Naive thymus-derived CD4-positive, alpha-beta T cell (primary cell): ENCODE measurements around the gene TMEM176B. TPM values are rescaled to one million over a fixed set of nuclear protein-coding genes. Genes with fewer than 3 reads are reported as not detected.
A peak's percentile ranks its signal among the peaks of the same experiment; 100 is the strongest.

Experiments
- ATAC-seq: fragments of 150-1000 bp; cut with Tn5 transposase; 2 replicates; pipeline ENCODE4 v1.10.0; 2021; ENCODE audit warnings: mild to moderate bottlenecking, moderate library complexity
- CTCF ChIA-PET: fragments of 350-600 bp; sonication (Branson Sonifier 250); formaldehyde crosslinking; loops from one replicate; lab custom pipeline; 2021; ENCODE audit warnings: antibody characterized with exemption; lab: Charles Lee
- POLR2A ChIA-PET: fragments of 350-600 bp; sonication (Branson Sonifier 250); formaldehyde crosslinking; loops from one replicate; lab custom pipeline; 2021; ENCODE audit warnings: antibody characterized with exemption, inconsistent platforms; lab: Charles Lee
- DNase-seq, 9 donors: peaks; one replicate each; pipeline versions ENCODE4 v3.0.0 to v3.0.0-alpha.2; 2020 to 2022; ENCODE audit warnings: mixed read lengths in 1 of 9
- H3K27ac ChIP-seq: one replicate; pipeline ENCODE4 v1.7.0; 2013; ENCODE audit warnings: mild to moderate bottlenecking, low read depth, low read length, moderate library complexity
- H3K27me3 ChIP-seq, 2 donors: one replicate each; pipeline ENCODE4 v1.7.0; 2013; ENCODE audit warnings: low read length in 2 of 2, mild to moderate bottlenecking in 2 of 2, moderate library complexity in 2 of 2; ENCODE audit not compliant: control insufficient read depth in 2 of 2, insufficient read depth in 2 of 2
- H3K36me3 ChIP-seq, 3 experiments: 1 replicate in 2 of 3; 2 replicates in 1 of 3; pipeline ENCODE4 v1.7.0; 2013; ENCODE audit warnings: low read length in 3 of 3, mild to moderate bottlenecking in 3 of 3, moderate library complexity in 1 of 3; ENCODE audit not compliant: insufficient read depth in 3 of 3, control insufficient read depth in 2 of 3
- H3K4me1 ChIP-seq, 2 donors: one replicate each; pipeline ENCODE4 v1.7.0; 2013; ENCODE audit warnings: low read length in 2 of 2, mild to moderate bottlenecking in 2 of 2, moderate library complexity in 1 of 2; ENCODE audit not compliant: control insufficient read depth in 2 of 2, insufficient read depth in 2 of 2
- H3K4me3 ChIP-seq: 2 replicates; pipeline ENCODE4 v1.7.0; 2013; ENCODE audit warnings: mild to moderate bottlenecking, low read length
- H3K9me3 ChIP-seq, 3 experiments: 1 replicate in 2 of 3; 2 replicates in 1 of 3; pipeline ENCODE4 v1.7.0; 2013; ENCODE audit warnings: low read length in 3 of 3; ENCODE audit not compliant: control insufficient read depth in 2 of 3
- H3K27ac Mint-ChIP-seq, 9 donors: one replicate each; pipeline ENCODE4 v1.8.0; 2020 to 2022; ENCODE audit warnings: mixed read lengths in 9 of 9, mild to moderate bottlenecking in 8 of 9, moderate library complexity in 5 of 9, inconsistent platforms in 2 of 9
- H3K27me3 Mint-ChIP-seq, 5 donors: one replicate each; pipeline ENCODE4 v1.8.0; 2021 to 2022; ENCODE audit warnings: mixed read lengths in 5 of 5, mild to moderate bottlenecking in 1 of 5
- H3K36me3 Mint-ChIP-seq, 5 donors: one replicate each; pipeline ENCODE4 v1.8.0; 2020 to 2022; ENCODE audit warnings: mixed read lengths in 5 of 5, mild to moderate bottlenecking in 3 of 5, inconsistent platforms in 1 of 5
- H3K4me1 Mint-ChIP-seq, 7 donors: one replicate each; pipeline ENCODE4 v1.8.0; 2020 to 2022; ENCODE audit warnings: mixed read lengths in 7 of 7, mild to moderate bottlenecking in 3 of 7, inconsistent platforms in 1 of 7
- H3K4me3 Mint-ChIP-seq, 10 donors: one replicate each; pipeline ENCODE4 v1.8.0; 2020 to 2022; ENCODE audit warnings: mild to moderate bottlenecking in 10 of 10, mixed read lengths in 10 of 10, moderate library complexity in 6 of 10, inconsistent platforms in 2 of 10
- H3K9me3 Mint-ChIP-seq, 11 donors: one replicate each; pipeline ENCODE4 v1.8.0; 2020 to 2022; ENCODE audit warnings: mixed read lengths in 11 of 11, mild to moderate bottlenecking in 4 of 11, inconsistent platforms in 1 of 11, moderate library complexity in 1 of 11
- intact Hi-C, 2 donors: fragments of 100-400 bp; cut with micrococcal nuclease; formaldehyde crosslinking; loops; one replicate each; pipeline ENCODE4 v1.15.1; 2023
- polyA plus RNA-seq, 2 donors: library from polyadenylated mRNA; unstranded; fragments of 300-500 nt; fragmentation: Illumina TruSeq; gene quantifications; one replicate each; pipeline ENCODE4 v1.2.3, GENCODE V29; 2021
- total RNA-seq, 6 experiments: library from RNA in 5 of 6; stranded (reverse) in 5 of 6; gene quantifications; 1 replicate in 5 of 6; 2 replicates in 1 of 6; pipeline ENCODE4 v1.2.3 and lab custom pipeline; 2021 to 2026

The TMEM176B gene
- total and polyA plus RNA-seq, 7 experiments from 2014 or later: 0.53 to 7.1 (median 2.4) TPM; not detected in 3

DNA sequence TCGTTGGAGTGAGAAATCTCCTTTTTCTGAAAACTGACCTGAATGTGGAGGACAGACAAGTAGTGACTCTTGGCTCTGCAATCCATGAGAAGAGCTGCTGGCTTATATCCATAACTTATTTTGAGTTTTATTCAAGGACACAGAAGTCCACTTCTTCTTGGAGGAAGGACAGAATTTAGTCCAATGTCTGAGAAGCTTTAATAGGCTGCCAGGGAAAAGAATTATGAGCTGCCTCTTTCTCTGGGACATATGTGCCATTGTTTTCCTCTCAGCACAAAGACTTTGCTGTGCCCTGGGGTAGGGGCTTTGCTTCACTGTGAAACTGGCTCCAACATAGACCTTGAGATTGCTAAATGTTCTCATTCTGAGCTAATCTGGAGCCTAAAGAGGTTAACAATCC is 31.7 kb upstream of the TMEM176B start:
- CTCF ChIA-PET: no interaction called here
- Mint-ChIP-seq H3K9me3 (no peaks in the 10 kb centered on the region), H3K4me1 (no peaks in the 10 kb centered on the region), H3K4me3 (no peak overlapping the region), H3K36me3 (no peaks in the 10 kb centered on the region), H3K27me3 (peaks cover 24 to 46% (median 33%) of the 10 kb centered on the region in 5 donors), H3K27ac (no peak overlapping the region)
- ATAC-seq (no peak), DNase-seq (no peak)
- intact Hi-C loops: no loop called here
- POLR2A ChIA-PET: no interaction called here
- Histone ChIP-seq H3K9me3 (no peaks in the 10 kb centered on the region), H3K36me3 (no peaks in the 10 kb centered on the region), H3K4me1 (no peaks in the 10 kb centered on the region), H3K27ac (no peak overlapping the region), H3K4me3 (no peak overlapping the region), H3K27me3 (no peaks in the 10 kb centered on the region)

DNA sequence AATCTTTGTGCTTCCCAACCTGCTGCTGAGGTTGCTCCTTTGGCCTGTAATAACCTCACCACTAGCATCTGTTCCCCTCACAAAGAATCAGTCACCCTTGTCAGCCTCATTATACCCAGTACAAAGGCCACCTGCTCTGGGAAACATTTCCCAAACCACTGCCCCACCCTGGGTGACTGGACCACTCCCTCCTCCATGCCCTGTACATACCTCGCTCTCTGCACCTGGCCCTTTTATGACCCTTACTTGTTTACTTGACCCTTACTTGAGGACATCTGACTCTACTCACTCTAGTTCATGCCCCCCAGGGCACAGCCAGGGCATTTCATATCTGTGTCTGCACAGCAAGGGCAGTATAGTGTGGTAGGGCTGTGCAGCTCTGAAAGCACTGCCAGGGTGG is 30.8 kb upstream of the TMEM176B start:
- no peaks in the 10 kb centered on the region for H3K36me3 ChIP-seq
- no peaks in the 10 kb centered on the region for H3K4me1 ChIP-seq
- intact Hi-C loops: no loop called here
- Mint-ChIP-seq H3K27me3 (peaks cover 28 to 53% (median 37%) of the 10 kb centered on the region in 5 donors), H3K27ac (peak overlapping the region in 1 of 9 donors; percentile 17), H3K36me3 (no peaks in the 10 kb centered on the region), H3K9me3 (no peaks in the 10 kb centered on the region), H3K4me1 (no peaks in the 10 kb centered on the region), H3K4me3 (no peak overlapping the region)
- ChIA-PET CTCF (no interaction called here), POLR2A (no interaction called here)
- ATAC-seq (no peak), DNase-seq (no peak)
- H3K4me3 ChIP-seq: no peak overlapping the region
- no peak overlapping the region for H3K27ac ChIP-seq
- H3K9me3 ChIP-seq: no peaks in the 10 kb centered on the region
- H3K27me3 ChIP-seq: no peaks in the 10 kb centered on the region

DNA sequence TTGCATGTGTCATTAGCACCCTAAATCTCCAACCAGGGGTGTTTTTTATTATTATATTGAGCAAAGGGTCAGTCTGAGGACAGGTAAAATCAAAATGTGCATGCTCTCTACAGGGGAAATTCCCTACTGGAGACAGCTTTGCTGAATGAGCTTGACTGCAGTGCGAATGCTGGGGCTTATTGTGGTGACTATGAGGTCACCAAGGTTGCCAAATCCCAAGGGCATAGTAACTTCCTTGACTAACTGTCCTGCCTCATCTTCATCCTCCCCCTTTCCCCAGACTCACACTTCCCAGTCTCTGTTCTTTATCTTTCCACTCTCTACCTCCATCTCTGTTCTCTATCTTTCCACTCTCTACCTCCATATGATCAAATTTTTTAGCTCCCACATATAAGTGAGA is 29.3 kb upstream of the TMEM176B start:
- no peaks in the 10 kb centered on the region for H3K36me3 Mint-ChIP-seq
- POLR2A ChIA-PET: no interaction called here
- H3K27ac ChIP-seq: no peak overlapping the region
- H3K4me3 ChIP-seq: no peak overlapping the region
- no peak overlapping the region for H3K4me3 Mint-ChIP-seq
- H3K4me1 ChIP-seq: no peaks in the 10 kb centered on the region
- no peaks in the 10 kb centered on the region for H3K9me3 Mint-ChIP-seq
- CTCF ChIA-PET: no interaction called here
- no peaks in the 10 kb centered on the region for H3K27me3 ChIP-seq
- H3K4me1 Mint-ChIP-seq: no peaks in the 10 kb centered on the region
- no peaks in the 10 kb centered on the region for H3K36me3 ChIP-seq
- H3K9me3 ChIP-seq: no peaks in the 10 kb centered on the region
- peaks cover 28 to 58% (median 39%) of the 10 kb centered on the region in 5 donors for H3K27me3 Mint-ChIP-seq
- intact Hi-C loops: no loop called here
- DNase-seq: no peak
- no peak overlapping the region for H3K27ac Mint-ChIP-seq
- ATAC-seq: no peak

DNA sequence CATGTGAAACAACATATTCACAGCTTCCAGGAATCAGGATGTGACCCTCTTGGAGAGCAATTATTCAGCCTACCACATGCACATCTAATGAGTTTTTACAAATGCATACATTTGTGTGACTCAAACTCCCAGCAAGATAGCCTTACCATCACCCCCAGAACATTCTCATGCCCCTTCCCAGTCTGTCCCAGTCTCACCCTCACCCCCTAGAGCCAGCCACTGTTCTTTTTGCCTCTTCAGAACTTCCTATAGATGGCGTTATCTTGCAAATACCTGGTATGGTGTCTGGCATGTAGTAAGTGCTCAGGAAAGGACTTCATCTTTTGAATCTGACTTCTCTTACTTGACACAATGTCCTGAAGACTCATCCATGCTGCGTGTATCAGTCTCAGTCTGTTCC is 28.2 kb upstream of the TMEM176B start:
- ChIA-PET POLR2A (interaction anchor here (0.6 kb wide), 1 partner anchor 134 kb away, joined by 3 read pairs; no protein-coding TSS in a partner anchor), CTCF (no interaction called here)
- no peaks in the 10 kb centered on the region for H3K4me1 Mint-ChIP-seq
- Histone ChIP-seq H3K27ac (no peak overlapping the region), H3K9me3 (no peaks in the 10 kb centered on the region), H3K36me3 (no peaks in the 10 kb centered on the region), H3K27me3 (no peaks in the 10 kb centered on the region), H3K4me3 (no peak overlapping the region), H3K4me1 (no peaks in the 10 kb centered on the region)
- H3K9me3 Mint-ChIP-seq: no peaks in the 10 kb centered on the region
- H3K27ac Mint-ChIP-seq: no peak overlapping the region
- no peaks in the 10 kb centered on the region for H3K36me3 Mint-ChIP-seq
- ATAC-seq: no peak
- intact Hi-C loops: no loop called here
- H3K27me3 Mint-ChIP-seq: peaks cover 21 to 52% (median 31%) of the 10 kb centered on the region in 5 donors
- H3K4me3 Mint-ChIP-seq: no peak overlapping the region
- no peak for DNase-seq

DNA sequence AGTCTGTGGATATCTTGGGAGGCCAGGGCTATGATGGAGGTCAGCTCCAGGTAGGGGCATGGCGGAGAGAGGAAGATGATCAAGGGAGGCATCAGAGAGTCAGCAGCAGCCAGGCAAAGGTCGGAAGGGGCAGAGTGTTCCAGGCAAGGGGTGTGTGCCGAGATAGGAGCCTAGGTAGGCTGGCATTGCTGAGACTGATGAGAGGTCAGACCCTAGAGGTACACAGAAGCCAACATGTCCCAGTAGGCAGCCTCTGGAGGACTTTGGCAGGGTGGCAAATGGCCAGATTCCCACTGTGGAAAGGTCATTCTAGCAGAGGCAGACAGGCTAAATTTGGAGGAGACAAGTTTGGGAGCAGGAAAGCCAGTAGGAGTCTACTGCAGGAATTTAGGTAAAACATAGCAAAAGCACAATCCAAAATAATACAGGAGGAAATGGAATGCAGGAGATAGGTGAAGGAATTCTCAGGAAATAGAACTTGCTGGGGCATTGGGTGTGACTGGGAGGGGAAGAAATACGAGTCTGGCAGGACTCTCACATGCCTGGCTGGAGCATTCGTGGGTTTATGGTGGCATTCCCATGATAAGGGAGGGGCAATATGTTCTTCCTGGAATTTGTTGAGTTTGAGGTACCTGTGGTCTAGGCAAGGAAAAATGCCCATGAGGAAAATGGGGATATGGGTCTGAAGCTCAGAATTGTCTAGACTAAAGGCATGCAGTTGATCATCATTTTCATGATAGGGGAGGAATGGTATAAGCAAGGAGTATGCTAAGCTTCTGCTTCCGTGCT is 26.1 kb upstream of the TMEM176B start:
- intact Hi-C loops: no loop called here

DNA sequence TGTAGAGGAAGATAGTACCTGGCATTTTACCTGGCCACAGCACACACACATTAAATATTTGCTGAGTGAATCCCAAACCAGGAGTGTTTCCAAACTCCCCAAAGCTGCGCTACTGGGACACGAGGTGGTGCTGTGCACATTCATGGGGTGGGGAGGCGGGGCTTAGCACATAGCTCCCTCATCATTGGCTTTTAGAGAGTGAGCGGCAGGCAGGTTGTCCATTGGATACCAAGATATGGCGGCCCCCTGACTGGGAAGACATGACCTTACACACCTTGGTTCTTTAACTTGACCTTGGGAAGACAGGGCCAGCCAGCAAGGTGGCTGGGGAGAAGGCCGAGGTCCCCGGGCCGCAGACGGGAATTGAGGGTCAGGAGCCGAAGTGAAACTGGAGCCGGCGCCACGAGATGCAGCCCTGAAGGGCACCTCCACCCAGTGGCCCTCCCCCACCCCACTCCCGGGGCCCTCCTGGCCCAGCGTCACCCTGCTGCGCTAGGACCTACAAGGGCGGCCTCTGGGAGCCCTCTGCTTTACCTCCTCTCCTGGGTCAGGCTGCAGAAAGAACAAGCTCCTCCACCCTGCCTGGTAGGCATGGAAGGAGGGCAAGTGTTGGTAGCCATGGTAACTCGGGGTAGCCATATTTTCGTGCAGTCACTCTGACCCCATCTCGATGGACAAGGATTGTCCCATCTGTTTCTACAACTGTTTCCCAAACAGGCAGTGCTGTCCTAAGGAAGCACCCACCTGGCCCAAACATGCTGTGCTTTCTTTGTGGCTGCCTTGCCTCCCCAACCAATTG is 24.4 kb upstream of the TMEM176B start:
- H3K27ac ChIP-seq: no peak overlapping the region
- H3K4me3 ChIP-seq: no peak overlapping the region
- no peaks in the 10 kb centered on the region for H3K36me3 ChIP-seq
- POLR2A ChIA-PET: no interaction called here
- Mint-ChIP-seq H3K9me3 (peaks cover 0 to 13% (median 6%) of the 10 kb centered on the region in 11 donors), H3K27me3 (peaks cover 7 to 57% (median 19%) of the 10 kb centered on the region in 5 donors), H3K4me1 (no peaks in the 10 kb centered on the region), H3K36me3 (no peaks in the 10 kb centered on the region), H3K4me3 (no peak overlapping the region), H3K27ac (no peak overlapping the region)
- H3K27me3 ChIP-seq: no peaks in the 10 kb centered on the region
- no peaks in the 10 kb centered on the region for H3K4me1 ChIP-seq
- ATAC-seq (no peak), DNase-seq (no peak)
- intact Hi-C loops: no loop called here
- no peaks in the 10 kb centered on the region for H3K9me3 ChIP-seq
- CTCF ChIA-PET: no interaction called here

More for the DNA sequence above, 26.1 kb upstream of the TMEM176B start:
- DNase-seq (no peak), ATAC-seq (no peak)
- no peaks in the 10 kb centered on the region for H3K9me3 ChIP-seq
- ChIA-PET POLR2A (no interaction called here), CTCF (no interaction called here)
- no peak overlapping the region for H3K27ac Mint-ChIP-seq
- H3K27me3 ChIP-seq: no peaks in the 10 kb centered on the region
- H3K36me3 ChIP-seq: no peaks in the 10 kb centered on the region
- no peak overlapping the region for H3K4me3 Mint-ChIP-seq
- no peaks in the 10 kb centered on the region for H3K4me1 ChIP-seq
- no peak overlapping the region for H3K27ac ChIP-seq
- no peaks in the 10 kb centered on the region for H3K36me3 Mint-ChIP-seq
- H3K4me1 Mint-ChIP-seq: no peaks in the 10 kb centered on the region
- no peak overlapping the region for H3K4me3 ChIP-seq
- peaks cover 0 to 12% (median 5%) of the 10 kb centered on the region in 11 donors for H3K9me3 Mint-ChIP-seq
- peaks cover 15 to 58% (median 24%) of the 10 kb centered on the region in 5 donors for H3K27me3 Mint-ChIP-seq
